AG04450 (cell line): ENCODE measurements around the gene CHN1. TPM values are rescaled to one million over a fixed set of nuclear protein-coding genes. Genes with fewer than 3 reads are reported as not detected.

Source experiments
- CTCF ChIA-PET: fragments of 300-600, 350-600 bp; formaldehyde crosslinking; extraction: SDS; loops from one replicate; lab custom pipeline; 2022; ENCODE audit warnings: antibody characterized with exemption, inconsistent platforms; lab: Charles Lee
- POLR2A ChIA-PET: fragments of 350-600 bp; formaldehyde crosslinking; extraction: SDS; loops from one replicate; lab custom pipeline; 2021; ENCODE audit warnings: antibody characterized with exemption, inconsistent platforms; lab: Yijun Ruan, JAX
- DNase-seq: peaks from one replicate; pipeline ENCODE4 v3.0.0-alpha.2; 2011; ENCODE audit warnings: low read depth, low spot score
- H3K27ac ChIP-seq: one replicate; pipeline ENCODE4 v1.5.1; 2012; ENCODE audit warnings: low read depth, low read length, control low read depth
- H3K27me3 ChIP-seq: one replicate; pipeline ENCODE4 v1.6.0; 2012; ENCODE audit warnings: low read length; ENCODE audit not compliant: control insufficient read depth, insufficient read depth
- H3K4me3 ChIP-seq: 2 replicates; pipeline ENCODE4 v1.5.1; 2011; ENCODE audit warnings: mild to moderate bottlenecking, low read depth, low read length, control low read depth
- H3K9me3 ChIP-seq: 2 replicates; pipeline ENCODE4 v1.5.1; 2012; ENCODE audit warnings: low read length; ENCODE audit not compliant: control insufficient read depth, insufficient read depth
- polyA plus RNA-seq: library from polyadenylated mRNA; depleted of rRNA; stranded (reverse); fragments of >200 nt; gene quantifications from 2 replicates; pipeline ENCODE4 v1.2.3, GENCODE V29; 2011
- TF ChIP-seq, protein P1 (sequence below): IDR thresholded peaks from 2 replicates; pipeline ENCODE4 v1.5.1; 2011; ENCODE audit warnings: low read depth, low read length, control low read depth, inconsistent platforms

CHN1 gene
- polyA plus RNA-seq, 1 experiment, result 258 TPM

DNA sequence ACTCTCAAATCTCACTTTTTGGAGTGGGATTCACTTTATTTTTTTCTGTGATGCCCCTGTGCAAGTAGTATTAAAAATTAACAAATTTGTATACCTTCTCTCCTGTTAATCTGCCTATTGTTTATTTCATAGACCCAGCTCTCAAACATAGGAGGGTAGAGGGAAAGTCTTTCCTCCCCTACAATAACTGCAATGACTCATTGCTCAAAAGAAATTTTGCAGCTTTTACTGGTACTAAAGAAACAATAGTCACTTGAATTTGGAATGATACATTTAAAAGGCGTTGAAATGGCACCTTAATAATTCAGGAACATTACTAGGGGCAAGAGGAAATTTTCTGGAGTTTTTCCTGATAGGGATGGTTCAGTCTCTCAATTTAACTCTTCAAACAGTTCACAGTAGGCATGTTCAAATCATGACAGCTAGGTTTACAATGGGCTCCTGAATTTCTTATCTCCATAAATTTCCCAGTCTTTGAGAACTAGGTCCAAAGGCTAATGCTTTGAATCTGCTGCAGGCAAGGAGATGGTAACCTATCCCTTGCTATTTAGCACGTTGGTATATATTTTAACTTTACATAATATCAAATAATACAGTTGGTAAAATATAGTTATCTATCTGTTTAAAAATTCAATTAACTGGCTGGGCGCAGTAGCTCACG is 88.8 kb downstream of the CHN1 start:
- Histone ChIP-seq H3K9me3 (no peaks in the 10 kb centered on the region), H3K27me3 (no peaks in the 10 kb centered on the region), H3K27ac (no peak overlapping the region), H3K4me3 (no peak overlapping the region)
- ChIA-PET CTCF (no interaction called here), POLR2A (no interaction called here)
- DNase-seq, result no peak
- TF ChIP-seq, protein P1, sequence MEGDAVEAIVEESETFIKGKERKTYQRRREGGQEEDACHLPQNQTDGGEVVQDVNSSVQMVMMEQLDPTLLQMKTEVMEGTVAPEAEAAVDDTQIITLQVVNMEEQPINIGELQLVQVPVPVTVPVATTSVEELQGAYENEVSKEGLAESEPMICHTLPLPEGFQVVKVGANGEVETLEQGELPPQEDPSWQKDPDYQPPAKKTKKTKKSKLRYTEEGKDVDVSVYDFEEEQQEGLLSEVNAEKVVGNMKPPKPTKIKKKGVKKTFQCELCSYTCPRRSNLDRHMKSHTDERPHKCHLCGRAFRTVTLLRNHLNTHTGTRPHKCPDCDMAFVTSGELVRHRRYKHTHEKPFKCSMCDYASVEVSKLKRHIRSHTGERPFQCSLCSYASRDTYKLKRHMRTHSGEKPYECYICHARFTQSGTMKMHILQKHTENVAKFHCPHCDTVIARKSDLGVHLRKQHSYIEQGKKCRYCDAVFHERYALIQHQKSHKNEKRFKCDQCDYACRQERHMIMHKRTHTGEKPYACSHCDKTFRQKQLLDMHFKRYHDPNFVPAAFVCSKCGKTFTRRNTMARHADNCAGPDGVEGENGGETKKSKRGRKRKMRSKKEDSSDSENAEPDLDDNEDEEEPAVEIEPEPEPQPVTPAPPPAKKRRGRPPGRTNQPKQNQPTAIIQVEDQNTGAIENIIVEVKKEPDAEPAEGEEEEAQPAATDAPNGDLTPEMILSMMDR, result no peak

DNA sequence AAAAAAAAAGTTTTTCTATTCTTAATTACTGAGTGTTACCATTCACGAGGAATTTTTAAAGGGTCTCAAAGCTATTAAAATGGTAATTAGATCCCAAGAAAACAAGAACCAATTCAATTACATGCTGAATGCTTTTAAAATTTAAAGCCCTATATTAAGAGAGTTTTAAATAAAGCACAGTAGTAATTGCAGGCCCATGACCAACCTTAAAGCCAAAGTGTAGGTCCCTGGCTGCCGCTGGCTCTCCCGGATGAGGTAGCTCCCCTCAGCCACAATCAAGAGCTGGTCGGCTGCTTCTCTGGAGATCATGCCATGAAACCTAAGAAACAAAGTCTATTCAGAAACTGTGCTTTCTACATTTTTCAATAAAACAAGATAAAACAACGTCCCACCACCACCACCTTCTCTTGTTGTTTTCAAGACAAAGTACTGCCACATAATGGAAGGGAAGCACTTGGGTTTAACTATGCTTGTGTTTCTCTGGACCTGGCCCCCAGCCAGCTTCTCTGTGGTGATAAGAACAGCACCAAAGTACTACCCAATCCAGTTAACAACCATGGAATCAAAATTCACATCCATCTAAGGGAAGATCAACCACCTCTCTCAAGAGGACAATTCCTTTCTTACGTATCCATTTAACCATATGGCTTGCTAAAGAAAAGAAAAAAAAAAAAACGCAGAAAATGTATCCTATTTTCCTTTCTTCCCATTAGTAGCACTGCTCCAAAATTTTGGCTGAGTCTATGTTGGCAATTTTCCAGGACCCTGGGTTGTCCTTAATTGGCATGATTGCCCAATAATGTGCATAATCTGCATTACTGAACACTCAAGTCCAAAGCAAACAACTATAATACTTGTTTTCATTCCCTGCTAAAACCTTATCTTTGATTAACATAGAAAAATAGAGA is 90.1 kb downstream of the CHN1 start:
- ChIA-PET CTCF (no interaction called here), POLR2A (no interaction called here)
- TF ChIP-seq, protein P1, result no peak
- H3K4me3 ChIP-seq, result no peak overlapping the region
- H3K27me3 ChIP-seq, result no peaks in the 10 kb centered on the region
- DNase-seq, result no peak
- H3K9me3 ChIP-seq, result no peaks in the 10 kb centered on the region
- H3K27ac ChIP-seq, result no peak overlapping the region

DNA sequence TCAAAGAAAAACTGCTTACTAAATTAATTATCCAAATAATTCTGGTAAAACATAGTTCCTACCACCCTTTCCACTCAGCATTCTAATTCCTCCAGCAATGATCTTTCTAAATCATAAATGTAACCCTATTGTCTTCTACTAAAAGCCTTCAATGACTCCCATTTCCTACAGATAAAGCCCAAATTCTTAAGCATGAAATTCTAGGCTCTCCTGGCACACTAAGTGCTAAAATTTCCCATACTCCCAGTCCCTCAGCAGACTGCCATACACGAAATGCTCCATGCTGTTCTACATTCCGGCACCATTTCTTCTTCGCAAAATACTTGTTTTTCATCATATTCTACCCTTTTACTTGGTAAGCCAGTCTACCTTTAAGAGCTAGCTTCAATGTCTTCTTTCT is 96.9 kb downstream of the CHN1 start:
- CTCF ChIA-PET, result interaction anchor here (0.6 kb wide), 1 partner anchor 82 kb away, joined by 3 read pairs; no protein-coding TSS in a partner anchor

GRCh38 chr2:174903264-174903556 is 102.0 kb downstream of the CHN1 start:
- ChIA-PET CTCF (no interaction called here), POLR2A (no interaction called here)

More for the DNA sequence above, 96.9 kb downstream of the CHN1 start:
- H3K9me3 ChIP-seq, result no peaks in the 10 kb centered on the region
- H3K27me3 ChIP-seq, result no peaks in the 10 kb centered on the region
- POLR2A ChIA-PET, result no interaction called here
- H3K27ac ChIP-seq, result no peak overlapping the region
- TF ChIP-seq, protein P1, result no peak
- no peak for DNase-seq
- no peak overlapping the region for H3K4me3 ChIP-seq

More at GRCh38 chr2:174903264-174903556, 102.0 kb downstream of the CHN1 start:
- no peaks in the 10 kb centered on the region for H3K9me3 ChIP-seq
- DNase-seq, result no peak
- TF ChIP-seq, protein P1, result no peak
- H3K27ac ChIP-seq, result no peak overlapping the region
- no peaks in the 10 kb centered on the region for H3K27me3 ChIP-seq
- H3K4me3 ChIP-seq, result no peak overlapping the region
